ENCODE results near the gene LY9.

DNA sequence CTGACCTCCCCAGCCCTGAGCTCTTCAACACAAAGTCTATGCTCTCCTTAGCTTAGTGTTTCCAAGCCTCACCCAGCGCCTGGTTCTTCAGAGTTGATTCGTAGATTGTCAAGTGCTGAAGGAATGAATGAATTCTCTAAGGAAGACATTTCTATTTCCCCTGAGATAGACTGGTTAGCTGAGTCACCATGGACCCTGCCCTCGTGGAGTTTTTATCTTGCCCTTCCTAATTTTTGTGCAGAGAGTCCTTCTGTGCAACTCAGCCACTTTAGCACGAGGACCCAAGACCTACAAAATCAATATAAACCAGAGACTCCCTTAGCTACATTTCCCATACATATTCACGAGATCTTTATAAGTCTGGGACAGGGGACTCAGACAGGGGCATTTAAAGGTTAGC, 69.4 kb downstream of the LY9 start:
- TF ChIP-seq POLR2AphosphoS5 (IDR thresholded peaks at IDR 0.05) (no peak), POLR2A (IDR thresholded peaks at IDR 0.05) (no peak), EP300 (IDR thresholded peaks at IDR 0.05) (no peak)
- TF ChIP-seq, protein P1, sequence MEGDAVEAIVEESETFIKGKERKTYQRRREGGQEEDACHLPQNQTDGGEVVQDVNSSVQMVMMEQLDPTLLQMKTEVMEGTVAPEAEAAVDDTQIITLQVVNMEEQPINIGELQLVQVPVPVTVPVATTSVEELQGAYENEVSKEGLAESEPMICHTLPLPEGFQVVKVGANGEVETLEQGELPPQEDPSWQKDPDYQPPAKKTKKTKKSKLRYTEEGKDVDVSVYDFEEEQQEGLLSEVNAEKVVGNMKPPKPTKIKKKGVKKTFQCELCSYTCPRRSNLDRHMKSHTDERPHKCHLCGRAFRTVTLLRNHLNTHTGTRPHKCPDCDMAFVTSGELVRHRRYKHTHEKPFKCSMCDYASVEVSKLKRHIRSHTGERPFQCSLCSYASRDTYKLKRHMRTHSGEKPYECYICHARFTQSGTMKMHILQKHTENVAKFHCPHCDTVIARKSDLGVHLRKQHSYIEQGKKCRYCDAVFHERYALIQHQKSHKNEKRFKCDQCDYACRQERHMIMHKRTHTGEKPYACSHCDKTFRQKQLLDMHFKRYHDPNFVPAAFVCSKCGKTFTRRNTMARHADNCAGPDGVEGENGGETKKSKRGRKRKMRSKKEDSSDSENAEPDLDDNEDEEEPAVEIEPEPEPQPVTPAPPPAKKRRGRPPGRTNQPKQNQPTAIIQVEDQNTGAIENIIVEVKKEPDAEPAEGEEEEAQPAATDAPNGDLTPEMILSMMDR (IDR thresholded peaks at IDR 0.05), result no peak

All from upper lobe of left lung (tissue), 4 donors.